ENCODE data around the gene MSRB2. TPM values are rescaled to one million over a fixed set of nuclear protein-coding genes. Genes with fewer than 3 reads are reported as not detected.

Gene MSRB2
- total RNA-seq, 2 experiments from 2014 or later, result 7.8 to 9.7 TPM

- Mint-ChIP-seq H3K27ac (no peak overlapping the region), H3K4me3 (no peak overlapping the region), H3K27me3 (ENCODE audit: low read depth) (peaks cover 21% of the 10 kb centered on the region), H3K36me3 (ENCODE audit: low read depth) (no peaks in the 10 kb centered on the region), H3K9me3 (ENCODE audit: insufficient read depth) (no peaks in the 10 kb centered on the region), H3K4me1 (ENCODE audit: low read depth) (no peaks in the 10 kb centered on the region)
- DNase-seq (no peak), ATAC-seq (no peak)
- POLR2A ChIA-PET, result no interaction called here
- CTCF ChIA-PET, result no interaction called here
Observed at GRCh38 chr10:23073527-23073926, 21.9 kb upstream of the MSRB2 start.

GRCh38 chr10:23075672-23076071 lies 19.7 kb upstream of the MSRB2 start:
- no peaks in the 10 kb centered on the region for H3K4me1 Mint-ChIP-seq (ENCODE audit: low read depth)
- H3K4me3 Mint-ChIP-seq, result no peak overlapping the region
- peaks cover 30% of the 10 kb centered on the region for H3K27me3 Mint-ChIP-seq (ENCODE audit: low read depth)
- H3K9me3 Mint-ChIP-seq (ENCODE audit: insufficient read depth), result no peaks in the 10 kb centered on the region
- POLR2A ChIA-PET, result no interaction called here
- no peak overlapping the region for H3K27ac Mint-ChIP-seq
- ATAC-seq (no peak), DNase-seq (no peak)
- CTCF ChIA-PET, result no interaction called here
- H3K36me3 Mint-ChIP-seq (ENCODE audit: low read depth), result no peaks in the 10 kb centered on the region

DNA sequence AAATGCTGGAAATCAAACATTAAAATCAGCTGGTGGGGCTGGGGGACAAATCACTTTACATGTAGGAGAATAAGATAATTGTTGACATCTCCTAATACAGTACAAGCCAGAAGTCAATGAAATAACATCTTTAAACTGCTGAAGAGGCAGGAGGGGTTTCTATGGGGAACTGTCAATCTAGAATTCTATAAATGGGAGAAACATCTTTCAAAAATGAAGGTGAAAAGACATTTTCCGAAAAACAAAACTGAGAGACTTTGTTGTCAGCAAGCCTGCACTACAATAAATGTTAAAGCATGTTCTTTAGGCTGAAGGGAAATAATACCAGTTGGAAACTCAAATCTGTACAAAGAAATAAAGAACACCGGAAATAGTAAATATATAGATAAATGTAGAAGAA lies 17.3 kb upstream of the MSRB2 start:
- POLR2A ChIA-PET, result no interaction called here
- Mint-ChIP-seq H3K36me3 (ENCODE audit: low read depth) (no peaks in the 10 kb centered on the region), H3K27ac (no peak overlapping the region), H3K9me3 (ENCODE audit: insufficient read depth) (no peaks in the 10 kb centered on the region), H3K4me3 (no peak overlapping the region), H3K27me3 (ENCODE audit: low read depth) (peaks cover 36% of the 10 kb centered on the region), H3K4me1 (ENCODE audit: low read depth) (no peaks in the 10 kb centered on the region)
- DNase-seq, result no peak
- no peak for ATAC-seq
- CTCF ChIA-PET, result no interaction called here

- no peak overlapping the region for H3K27ac Mint-ChIP-seq
- no peaks in the 10 kb centered on the region for H3K9me3 Mint-ChIP-seq (ENCODE audit: insufficient read depth)
- H3K4me3 Mint-ChIP-seq, result no peak overlapping the region
- H3K27me3 Mint-ChIP-seq (ENCODE audit: low read depth), result peaks cover 34% of the 10 kb centered on the region
- H3K4me1 Mint-ChIP-seq (ENCODE audit: low read depth), result no peaks in the 10 kb centered on the region
- DNase-seq (no peak), ATAC-seq (no peak)
- ChIA-PET CTCF (no interaction called here), POLR2A (no interaction called here)
- no peaks in the 10 kb centered on the region for H3K36me3 Mint-ChIP-seq (ENCODE audit: low read depth)
Observed at GRCh38 chr10:23079700-23080099, 15.7 kb upstream of the MSRB2 start.

GRCh38 chr10:23080262-23080661 lies 15.1 kb upstream of the MSRB2 start:
- ChIA-PET CTCF (no interaction called here), POLR2A (no interaction called here)
- no peaks in the 10 kb centered on the region for H3K36me3 Mint-ChIP-seq (ENCODE audit: low read depth)
- H3K4me3 Mint-ChIP-seq, result no peak overlapping the region
- peaks cover 36% of the 10 kb centered on the region for H3K27me3 Mint-ChIP-seq (ENCODE audit: low read depth)
- H3K4me1 Mint-ChIP-seq (ENCODE audit: low read depth), result no peaks in the 10 kb centered on the region
- no peak overlapping the region for H3K27ac Mint-ChIP-seq
- H3K9me3 Mint-ChIP-seq (ENCODE audit: insufficient read depth), result no peaks in the 10 kb centered on the region
- DNase-seq, result no peak
- no peak for ATAC-seq

DNA sequence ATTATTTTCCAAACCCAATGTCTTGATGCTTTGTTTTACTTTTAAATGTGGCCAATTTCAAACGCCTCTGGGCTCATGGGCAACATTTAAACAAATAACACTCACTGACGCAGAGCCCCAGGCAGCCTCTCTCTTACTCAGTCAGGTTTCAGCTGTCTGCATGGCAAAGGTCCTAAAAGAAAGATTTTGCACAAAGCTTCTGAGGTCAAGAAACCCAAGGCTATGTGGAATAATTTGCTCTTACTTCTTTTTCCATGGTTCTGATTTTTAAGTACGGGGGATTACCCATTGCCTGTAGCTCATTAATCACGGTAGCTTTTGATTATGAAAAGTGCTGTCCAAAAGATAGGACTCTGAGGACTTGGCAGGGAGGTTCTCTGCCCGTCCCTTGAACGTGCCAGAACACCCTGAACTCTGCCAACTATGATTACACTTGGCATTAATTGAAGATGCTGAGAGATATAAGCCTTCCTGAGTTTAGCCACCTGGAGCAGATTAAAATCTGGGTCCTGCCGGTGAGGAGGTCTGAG lies 14.1 kb upstream of the MSRB2 start:
- no peak for ATAC-seq

DNA sequence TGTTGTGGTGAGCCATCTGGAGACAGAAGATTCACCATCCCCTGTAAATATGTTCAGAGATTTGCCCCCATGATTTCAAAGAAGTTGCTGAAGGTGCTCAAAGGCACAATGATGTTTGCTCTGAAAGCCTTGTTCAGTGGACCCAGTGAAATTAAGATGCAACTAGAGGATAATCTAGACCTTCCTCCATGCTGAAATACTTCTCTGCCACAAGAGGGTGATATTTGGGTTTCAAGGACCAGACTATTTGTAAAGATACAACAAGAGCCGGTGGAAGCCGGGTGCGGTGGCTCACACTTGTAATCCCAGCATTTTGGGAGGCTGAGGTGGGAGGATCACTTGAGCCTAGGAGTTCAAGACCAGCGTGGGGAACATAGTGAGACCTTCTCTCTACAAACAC lies 13.5 kb upstream of the MSRB2 start:
- H3K27ac Mint-ChIP-seq, result no peak overlapping the region
- H3K9me3 Mint-ChIP-seq (ENCODE audit: insufficient read depth), result no peaks in the 10 kb centered on the region
- no peaks in the 10 kb centered on the region for H3K4me1 Mint-ChIP-seq (ENCODE audit: low read depth)
- peaks cover 39% of the 10 kb centered on the region for H3K27me3 Mint-ChIP-seq (ENCODE audit: low read depth)
- ATAC-seq (no peak), DNase-seq (no peak)
- ChIA-PET CTCF (no interaction called here), POLR2A (interaction anchor here (0.6 kb wide), 1 partner anchor 567 kb away, joined by 4 read pairs; no protein-coding TSS in a partner anchor)
- H3K4me3 Mint-ChIP-seq, result no peak overlapping the region
- no peaks in the 10 kb centered on the region for H3K36me3 Mint-ChIP-seq (ENCODE audit: low read depth)

More for the DNA sequence above, 14.1 kb upstream of the MSRB2 start:
- CTCF ChIA-PET, result no interaction called here
- H3K27ac Mint-ChIP-seq, result no peak overlapping the region
- DNase-seq, result no peak
- H3K4me3 Mint-ChIP-seq, result no peak overlapping the region
- POLR2A ChIA-PET, result no interaction called here
- no peaks in the 10 kb centered on the region for H3K36me3 Mint-ChIP-seq (ENCODE audit: low read depth)
- H3K27me3 Mint-ChIP-seq (ENCODE audit: low read depth), result peaks cover 37% of the 10 kb centered on the region
- no peaks in the 10 kb centered on the region for H3K4me1 Mint-ChIP-seq (ENCODE audit: low read depth)
- H3K9me3 Mint-ChIP-seq (ENCODE audit: insufficient read depth), result no peaks in the 10 kb centered on the region

DNA sequence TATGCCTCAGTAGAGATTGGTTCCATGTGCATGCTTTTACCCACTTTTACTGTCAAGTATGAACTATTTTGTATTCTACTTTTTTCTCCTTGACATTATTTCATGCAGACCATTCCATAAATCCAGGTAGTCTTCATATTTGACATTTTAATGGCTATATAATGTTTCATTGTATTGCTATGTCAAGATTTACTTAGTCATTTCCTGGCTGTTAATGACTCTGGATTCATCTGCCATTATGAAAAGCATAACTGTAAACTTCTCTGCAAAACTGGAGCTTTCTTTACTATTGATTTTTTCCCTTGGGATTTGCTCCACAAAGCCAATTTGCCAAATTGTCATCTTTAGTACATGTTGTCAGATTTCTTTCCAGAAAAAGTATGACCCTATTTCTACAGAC lies 6.8 kb upstream of the MSRB2 start:
- Mint-ChIP-seq H3K4me1 (ENCODE audit: low read depth) (no peaks in the 10 kb centered on the region), H3K9me3 (ENCODE audit: insufficient read depth) (no peaks in the 10 kb centered on the region), H3K4me3 (no peak overlapping the region), H3K27me3 (ENCODE audit: low read depth) (peaks cover 28% of the 10 kb centered on the region), H3K36me3 (ENCODE audit: low read depth) (no peaks in the 10 kb centered on the region), H3K27ac (no peak overlapping the region)
- no peak for DNase-seq
- ChIA-PET POLR2A (no interaction called here), CTCF (interaction anchor here (0.6 kb wide), 1 partner anchor 100 kb away, joined by 3 read pairs; no protein-coding TSS in a partner anchor)
- ATAC-seq, result no peak

DNA sequence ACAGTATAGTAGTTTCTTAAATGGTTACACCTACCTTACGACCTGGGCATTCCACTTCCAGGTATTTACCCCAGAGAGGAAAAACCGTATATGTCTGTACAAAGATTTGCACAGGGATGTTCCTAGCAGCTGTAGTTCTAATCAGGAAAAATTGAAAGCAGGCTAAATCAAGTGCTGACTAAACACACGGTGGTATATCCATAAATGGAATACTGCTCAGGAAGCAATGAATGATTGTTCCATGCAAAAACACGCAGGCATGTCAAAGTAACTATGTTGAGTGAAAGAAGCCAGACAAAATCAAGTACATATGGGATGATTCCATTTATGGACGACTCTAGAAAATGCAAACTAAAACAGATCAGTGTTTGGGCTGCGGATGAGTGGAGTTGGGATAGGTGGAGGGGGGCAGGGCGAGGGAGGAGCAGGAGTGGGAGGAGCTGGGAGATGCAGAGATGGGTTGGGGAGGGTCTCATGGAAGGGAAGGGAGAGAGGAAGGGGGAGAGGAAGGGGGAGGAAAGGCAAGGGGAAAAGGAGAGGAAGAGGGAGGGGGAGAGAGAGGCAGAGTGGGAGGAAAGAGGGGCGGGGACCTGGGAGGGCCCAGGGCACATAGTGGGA lies 484 bp upstream of the MSRB2 start:
- H3K4me3 Mint-ChIP-seq, result peak overlapping the region; percentile 88
- POLR2A ChIA-PET, result no interaction called here

GRCh38 chr10:23095966-23096801 lies 805 bp downstream of the MSRB2 start:
- DNase-seq (peak; percentile 47), ATAC-seq (peak; percentile 62)
- Mint-ChIP-seq H3K9me3 (ENCODE audit: insufficient read depth) (peaks cover 2% of the 10 kb centered on the region), H3K27me3 (ENCODE audit: low read depth) (peaks cover 8% of the 10 kb centered on the region), H3K4me3 (peak overlapping the region; percentile 88), H3K4me1 (ENCODE audit: low read depth) (peaks cover 28% of the 10 kb centered on the region), H3K36me3 (ENCODE audit: low read depth) (peaks cover 6% of the 10 kb centered on the region), H3K27ac (peak overlapping the region; percentile 82)
- ChIA-PET POLR2A (interaction anchor here (1.0 kb wide), 1 partner anchor 11 kb away, joined by 4 read pairs; no protein-coding TSS in a partner anchor), CTCF (interaction anchor here (0.8 to 1.0 kb wide), 2 partner anchors 27 to 62 kb away, joined by 3 read pairs; no protein-coding TSS in a partner anchor)

More for the DNA sequence above, 484 bp upstream of the MSRB2 start:
- H3K4me1 Mint-ChIP-seq (ENCODE audit: low read depth), result peaks cover 19% of the 10 kb centered on the region
- H3K36me3 Mint-ChIP-seq (ENCODE audit: low read depth), result peaks cover 4% of the 10 kb centered on the region
- H3K9me3 Mint-ChIP-seq (ENCODE audit: insufficient read depth), result no peaks in the 10 kb centered on the region
- no peak for ATAC-seq
- H3K27ac Mint-ChIP-seq, result peak overlapping the region; percentile 5
- no peak for DNase-seq
- peaks cover 12% of the 10 kb centered on the region for H3K27me3 Mint-ChIP-seq (ENCODE audit: low read depth)
- CTCF ChIA-PET, result no interaction called here

DNA sequence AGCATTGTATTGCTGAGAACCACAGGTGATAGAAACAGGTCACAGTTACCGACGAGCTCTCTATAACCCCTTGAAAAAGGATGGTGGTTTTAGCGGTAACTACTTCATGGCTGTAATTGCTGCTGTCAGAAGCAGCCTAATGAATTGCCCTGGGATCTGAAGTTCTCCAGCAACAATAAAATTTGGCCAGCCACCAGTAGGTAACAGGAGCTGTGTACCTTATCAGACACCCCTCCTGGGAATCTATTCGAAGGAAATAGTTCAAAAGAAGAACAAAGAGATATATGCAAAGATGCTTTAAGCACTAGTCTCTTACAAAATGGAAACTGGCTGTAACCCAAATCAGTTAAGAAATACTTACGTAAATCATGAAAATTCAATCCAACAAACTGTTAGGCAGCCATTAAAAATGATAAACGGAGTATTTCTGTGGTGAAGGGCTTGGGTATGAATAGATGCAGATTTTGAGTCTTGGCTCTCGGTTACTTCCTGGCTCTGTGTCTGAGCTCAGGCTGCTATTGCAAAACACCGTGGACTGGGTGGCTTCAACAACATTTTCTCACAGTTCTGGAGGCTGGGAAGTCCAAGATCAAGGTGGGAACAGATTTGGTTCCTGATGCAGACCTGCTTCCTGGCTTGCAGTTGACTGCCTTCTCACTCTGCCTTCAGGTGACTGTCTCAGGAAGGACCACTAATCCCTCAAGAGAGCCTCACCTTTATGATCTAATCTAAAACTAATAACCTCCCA lies 1.6 kb downstream of the MSRB2 start:
- no peak overlapping the region for H3K27ac Mint-ChIP-seq
- peaks cover 28% of the 10 kb centered on the region for H3K4me1 Mint-ChIP-seq (ENCODE audit: low read depth)
- POLR2A ChIA-PET, result interaction anchor here (1.0 kb wide), 1 partner anchor 10 kb away, joined by 4 read pairs; no protein-coding TSS in a partner anchor
- CTCF ChIA-PET, result interaction anchor here (0.8 to 1.0 kb wide), 2 partner anchors 28 to 61 kb away, joined by 3 read pairs; no protein-coding TSS in a partner anchor
- ATAC-seq, result no peak
- peaks cover 8% of the 10 kb centered on the region for H3K36me3 Mint-ChIP-seq (ENCODE audit: low read depth)
- H3K4me3 Mint-ChIP-seq, result peak overlapping the region; percentile 88
- peaks cover 4% of the 10 kb centered on the region for H3K27me3 Mint-ChIP-seq (ENCODE audit: low read depth)
- H3K9me3 Mint-ChIP-seq (ENCODE audit: insufficient read depth), result peaks cover 5% of the 10 kb centered on the region
- DNase-seq, result no peak
